ENCODE results near the gene DPP10. TPM values are rescaled to one million over a fixed set of nuclear protein-coding genes. Genes with fewer than 3 reads are reported as not detected.
A peak's percentile ranks its signal among the peaks of the same experiment; 100 is the strongest.

DPP10 gene
- total and polyA plus RNA-seq, 9 donors: 0.12 to 5.9 (median 0.64) TPM; not detected in 3

- Histone ChIP-seq H3K27ac (no peak overlapping the region), H3K27me3 (no peaks in the 10 kb centered on the region), H3K4me1 (ENCODE audit: insufficient read depth) (no peaks in the 10 kb centered on the region), H3K36me3 (no peaks in the 10 kb centered on the region), H3K9me3 (no peaks in the 10 kb centered on the region), H3K4me3 (peak overlapping the region; percentile 13)
- intact Hi-C loops (cut with DNase I): no loop called here
- TF ChIP-seq CTCF (IDR thresholded peaks at IDR 0.05): no peak
- no peak for TF ChIP-seq EP300 (IDR thresholded peaks at IDR 0.05)
- TF ChIP-seq POLR2A (IDR thresholded peaks at IDR 0.05): no peak
- 1 to 2% (median 1%) methylated on average over 23 to 85 of the region's 86 CpGs for WGBS, 3 donors
- no peak for DNase-seq
Measured at GRCh38 chr2:115161081-115161770, 718.8 kb downstream of the DPP10 start.

GRCh38 chr2:115161771-115162493 lies 719.5 kb downstream of the DPP10 start:
- TF ChIP-seq POLR2A (IDR thresholded peaks at IDR 0.05) (no peak), CTCF (IDR thresholded peaks at IDR 0.05) (no peak), EP300 (IDR thresholded peaks at IDR 0.05) (no peak)
- H3K27ac ChIP-seq: no peak overlapping the region
- no peak for DNase-seq
- 0 to 1% (median 0%) methylated on average over 52 to 83 of the region's 83 CpGs for WGBS, 3 donors
- H3K4me1 ChIP-seq (ENCODE audit: insufficient read depth): no peaks in the 10 kb centered on the region
- no peaks in the 10 kb centered on the region for H3K36me3 ChIP-seq
- no peaks in the 10 kb centered on the region for H3K9me3 ChIP-seq
- no peaks in the 10 kb centered on the region for H3K27me3 ChIP-seq
- H3K4me3 ChIP-seq: peak overlapping the region; percentile 13
- intact Hi-C loops (cut with DNase I): no loop called here

GRCh38 chr2:115162494-115163293 lies 720.3 kb downstream of the DPP10 start:
- Histone ChIP-seq H3K27ac (no peak overlapping the region), H3K36me3 (no peaks in the 10 kb centered on the region), H3K9me3 (no peaks in the 10 kb centered on the region), H3K4me3 (no peak overlapping the region), H3K4me1 (ENCODE audit: insufficient read depth) (no peaks in the 10 kb centered on the region), H3K27me3 (no peaks in the 10 kb centered on the region)
- intact Hi-C loops (cut with DNase I): no loop called here
- WGBS, 3 donors: 1% methylated on average over 49 of the region's 49 CpGs
- TF ChIP-seq CTCF (IDR thresholded peaks at IDR 0.05) (no peak), EP300 (IDR thresholded peaks at IDR 0.05) (no peak), POLR2A (IDR thresholded peaks at IDR 0.05) (no peak)
- DNase-seq: no peak

- DNase-seq: no peak
- H3K9me3 ChIP-seq: no peaks in the 10 kb centered on the region
- 42 to 46% (median 44%) methylated on average over 6 of the region's 6 CpGs for WGBS, 3 donors
- no peaks in the 10 kb centered on the region for H3K27me3 ChIP-seq
- no peak for TF ChIP-seq EP300 (IDR thresholded peaks at IDR 0.05)
- TF ChIP-seq CTCF (IDR thresholded peaks at IDR 0.05): no peak
- TF ChIP-seq POLR2A (IDR thresholded peaks at IDR 0.05): no peak
- no peak overlapping the region for H3K4me3 ChIP-seq
- no peaks in the 10 kb centered on the region for H3K36me3 ChIP-seq
- intact Hi-C loops (cut with DNase I): no loop called here
- no peaks in the 10 kb centered on the region for H3K4me1 ChIP-seq (ENCODE audit: insufficient read depth)
- H3K27ac ChIP-seq: no peak overlapping the region
Measured at GRCh38 chr2:115163572-115163971, 721.1 kb downstream of the DPP10 start.
